DOHH2 (cell line): ENCODE measurements around the gene SPOCK1.
"Not testable (repeated sequence)": the region's sequence is repeated elsewhere in the genome, so short reads cannot be mapped to it uniquely, and the experiment has no call there.

Experiments
- H3F3A ChIP-seq: fragments of 200-600 bp; sonication (generic), shearing (Covaris generic); 2 replicates; pipeline ENCODE4 v1.6.0; 2016; ENCODE audit warnings: antibody characterized with exemption, mild to moderate bottlenecking; ENCODE audit not compliant: control insufficient read depth, insufficient read depth
- H3K27ac ChIP-seq: fragments of 200-600 bp; sonication (generic); 2 replicates; pipeline ENCODE4 v1.5.1; 2014; ENCODE audit warnings: low read depth, mild to moderate bottlenecking, low read length, moderate library complexity
- H3K27me3 ChIP-seq: fragments of 200-600 bp; sonication (generic); 2 replicates; pipeline ENCODE4 v1.6.1; 2014; ENCODE audit warnings: mild to moderate bottlenecking, low read length, mixed read lengths; ENCODE audit not compliant: control insufficient read depth
- H3K36me3 ChIP-seq: fragments of 200-600 bp; sonication (generic); 2 replicates; pipeline ENCODE4 v1.6.1; 2014; ENCODE audit warnings: mild to moderate bottlenecking, low read length, moderate library complexity, mixed read lengths; ENCODE audit not compliant: control insufficient read depth
- H3K4me1 ChIP-seq: fragments of 200-600 bp; sonication (generic); 2 replicates; pipeline ENCODE4 v1.6.1; 2014; ENCODE audit warnings: mild to moderate bottlenecking, low read length, mixed read lengths; ENCODE audit not compliant: control insufficient read depth
- H3K4me2 ChIP-seq: fragments of 200-600 bp; sonication (generic); 2 replicates; pipeline ENCODE4 v1.6.0; 2014; ENCODE audit warnings: mild to moderate bottlenecking, low read length, moderate library complexity
- H3K4me3 ChIP-seq: fragments of 200-600 bp; sonication (generic); 2 replicates; pipeline ENCODE4 v1.5.1; 2014; ENCODE audit warnings: mild to moderate bottlenecking, low read length, mixed read lengths
- H3K79me2 ChIP-seq: fragments of 200-600 bp; sonication (generic); 2 replicates; pipeline ENCODE4 v1.6.1; 2014; ENCODE audit warnings: mild to moderate bottlenecking, low read length, mixed read lengths; ENCODE audit not compliant: control insufficient read depth
- H3K9me2 ChIP-seq: fragments of 200-600 bp; sonication (generic); replicated peaks from 2 replicates; pipeline ENCODE4 v1.6.1; 2014; ENCODE audit warnings: mild to moderate bottlenecking, low read length, mixed read lengths; ENCODE audit not compliant: control insufficient read depth
- H3K9me3 ChIP-seq: fragments of 200-600 bp; sonication (generic); 2 replicates; pipeline ENCODE4 v1.6.1; 2014; ENCODE audit warnings: antibody characterized with exemption, low read length, mixed read lengths; ENCODE audit not compliant: control insufficient read depth, insufficient read depth
- H4K20me1 ChIP-seq: fragments of 200-600 bp; sonication (generic); 2 replicates; pipeline ENCODE4 v1.6.0; 2014; ENCODE audit warnings: low read depth, mild to moderate bottlenecking, antibody characterized with exemption, low read length, moderate library complexity; ENCODE audit not compliant: control insufficient read depth, insufficient read depth
- EZH2phosphoT487 ChIP-seq: fragments of 200-600 bp; sonication (generic); IDR thresholded peaks from 2 replicates; pipeline ENCODE4 v1.6.1; 2017; ENCODE audit warnings: borderline replicate concordance, mild to moderate bottlenecking, antibody characterized with exemption, low read length, moderate library complexity, mixed read lengths
- TF ChIP-seq, protein P1 (sequence below): fragments of 200-600 bp; sonication (generic); IDR thresholded peaks from one replicate; pipeline ENCODE4 v1.5.1; 2014; ENCODE audit warnings: antibody characterized with exemption, mild to moderate bottlenecking, low read depth, low read length; ENCODE audit not compliant: poor library complexity, severe bottlenecking

Gene SPOCK1

DNA sequence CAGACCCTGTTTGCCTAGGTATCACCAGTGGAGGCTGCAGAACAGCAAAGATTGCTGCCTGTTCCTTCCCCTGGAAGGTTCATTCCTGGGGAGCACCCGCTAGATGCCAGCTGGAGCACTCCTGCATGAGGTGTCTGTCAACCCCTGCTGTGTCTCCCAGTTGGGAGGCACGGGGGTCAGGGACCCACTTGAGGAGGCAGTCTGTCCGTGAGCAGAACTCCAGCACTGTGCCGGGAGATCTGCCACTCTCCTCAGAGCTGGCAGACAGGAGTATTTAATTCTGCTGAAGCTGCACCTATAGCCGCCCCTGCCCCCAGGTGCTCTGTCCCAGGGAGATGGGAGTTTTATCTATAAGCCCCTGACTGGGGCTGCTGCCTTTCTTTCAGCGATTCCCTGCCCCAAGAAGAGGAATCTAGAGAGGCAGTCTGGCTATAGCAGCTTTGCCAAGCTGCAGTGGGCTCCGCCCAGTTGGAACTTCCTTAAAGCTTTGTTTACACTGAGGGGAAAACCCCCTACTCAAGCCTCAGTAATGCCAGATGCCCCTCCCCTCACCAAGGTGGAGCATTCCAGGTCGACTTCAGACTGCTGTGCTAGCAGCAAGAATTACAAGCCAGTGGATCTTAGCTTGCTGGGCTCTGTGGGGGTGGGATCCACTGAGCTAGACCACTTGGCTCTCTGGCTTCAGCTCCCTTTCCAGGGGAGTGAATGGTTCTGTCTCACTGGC, 545.6 kb downstream of the SPOCK1 start:
- not testable (repeated sequence) for H3K9me2 ChIP-seq, H3K36me3 ChIP-seq, H3K4me3 ChIP-seq, H3F3A ChIP-seq, H3K4me2 ChIP-seq, H3K27me3 ChIP-seq, H3K79me2 ChIP-seq, H3K4me1 ChIP-seq, H3K27ac ChIP-seq, H3K9me3 ChIP-seq, H4K20me1 ChIP-seq

DNA sequence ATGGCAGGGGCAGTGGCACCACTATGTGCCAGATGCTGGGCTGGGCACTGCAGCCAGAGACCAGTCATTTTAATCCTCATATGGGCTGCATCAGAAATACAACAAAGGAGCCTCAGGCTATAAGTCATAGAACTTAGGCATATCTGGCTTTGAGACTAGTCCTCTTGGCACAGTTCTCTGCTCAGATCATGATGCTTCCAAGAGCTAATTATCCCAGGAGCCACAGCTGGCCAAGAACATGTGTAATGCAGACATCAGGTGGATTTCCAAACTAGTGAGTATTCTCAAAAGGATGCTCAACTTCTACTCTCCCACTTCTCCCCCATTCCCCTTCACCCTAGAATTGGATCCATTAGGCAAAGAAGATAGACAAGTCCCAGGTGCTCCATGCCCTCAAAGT, 571.6 kb downstream of the SPOCK1 start:
- H3K4me3 ChIP-seq = no peak overlapping the region
- no peaks in the 10 kb centered on the region for H3K9me3 ChIP-seq
- TF ChIP-seq, protein P1, sequence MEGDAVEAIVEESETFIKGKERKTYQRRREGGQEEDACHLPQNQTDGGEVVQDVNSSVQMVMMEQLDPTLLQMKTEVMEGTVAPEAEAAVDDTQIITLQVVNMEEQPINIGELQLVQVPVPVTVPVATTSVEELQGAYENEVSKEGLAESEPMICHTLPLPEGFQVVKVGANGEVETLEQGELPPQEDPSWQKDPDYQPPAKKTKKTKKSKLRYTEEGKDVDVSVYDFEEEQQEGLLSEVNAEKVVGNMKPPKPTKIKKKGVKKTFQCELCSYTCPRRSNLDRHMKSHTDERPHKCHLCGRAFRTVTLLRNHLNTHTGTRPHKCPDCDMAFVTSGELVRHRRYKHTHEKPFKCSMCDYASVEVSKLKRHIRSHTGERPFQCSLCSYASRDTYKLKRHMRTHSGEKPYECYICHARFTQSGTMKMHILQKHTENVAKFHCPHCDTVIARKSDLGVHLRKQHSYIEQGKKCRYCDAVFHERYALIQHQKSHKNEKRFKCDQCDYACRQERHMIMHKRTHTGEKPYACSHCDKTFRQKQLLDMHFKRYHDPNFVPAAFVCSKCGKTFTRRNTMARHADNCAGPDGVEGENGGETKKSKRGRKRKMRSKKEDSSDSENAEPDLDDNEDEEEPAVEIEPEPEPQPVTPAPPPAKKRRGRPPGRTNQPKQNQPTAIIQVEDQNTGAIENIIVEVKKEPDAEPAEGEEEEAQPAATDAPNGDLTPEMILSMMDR = no peak
- no peak for TF ChIP-seq EZH2phosphoT487
- H3K4me1 ChIP-seq = no peaks in the 10 kb centered on the region
- H4K20me1 ChIP-seq = no peaks in the 10 kb centered on the region
- H3F3A ChIP-seq = no peaks in the 10 kb centered on the region
- no peak overlapping the region for H3K4me2 ChIP-seq
- H3K27me3 ChIP-seq = no peaks in the 10 kb centered on the region
- H3K79me2 ChIP-seq = no peaks in the 10 kb centered on the region
- no peaks in the 10 kb centered on the region for H3K9me2 ChIP-seq
- no peak overlapping the region for H3K27ac ChIP-seq
- no peaks in the 10 kb centered on the region for H3K36me3 ChIP-seq

DNA sequence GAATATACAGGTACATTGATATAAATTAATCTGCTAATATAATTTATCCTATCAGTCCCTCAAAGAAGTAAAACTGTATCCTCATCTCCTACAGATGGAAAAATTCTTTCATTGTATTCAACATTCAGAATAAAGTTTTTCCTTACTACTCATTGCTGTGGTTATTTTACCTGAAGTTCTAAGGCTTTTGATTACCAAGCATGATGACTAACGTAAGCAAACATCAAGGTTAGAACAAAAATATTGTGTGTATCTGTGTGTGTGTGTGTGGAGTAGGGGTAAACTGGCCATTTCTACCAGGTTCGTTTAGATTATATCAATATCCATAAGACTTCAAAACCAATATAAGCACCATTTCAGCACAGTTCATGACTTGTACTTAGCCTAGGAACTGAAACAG, 573.1 kb downstream of the SPOCK1 start:
- TF ChIP-seq, protein P1 = no peak
- TF ChIP-seq EZH2phosphoT487 = no peak
- no peak overlapping the region for H3K4me3 ChIP-seq
- H3K4me1 ChIP-seq = no peaks in the 10 kb centered on the region
- H4K20me1 ChIP-seq = no peaks in the 10 kb centered on the region
- no peak overlapping the region for H3K4me2 ChIP-seq
- H3F3A ChIP-seq = no peaks in the 10 kb centered on the region
- no peaks in the 10 kb centered on the region for H3K9me3 ChIP-seq
- no peaks in the 10 kb centered on the region for H3K36me3 ChIP-seq
- no peak overlapping the region for H3K27ac ChIP-seq
- no peaks in the 10 kb centered on the region for H3K27me3 ChIP-seq
- H3K9me2 ChIP-seq = no peaks in the 10 kb centered on the region
- no peaks in the 10 kb centered on the region for H3K79me2 ChIP-seq
